OCI-LY7 (cell line): Measurements from ENCODE around the gene CNTN4.

ENCODE experiments used
- CTCF ChIP-seq: fragments of 200-600 bp; sonication (generic); conservative IDR thresholded peaks from 2 replicates; pipeline ENCODE4 v1.5.1; 2014; ENCODE audit warnings: mild to moderate bottlenecking, antibody characterized with exemption, low read length, moderate library complexity, mixed read lengths
- EZH2phosphoT487 ChIP-seq: fragments of 200-600 bp; sonication (generic); IDR thresholded peaks from 2 replicates; pipeline ENCODE4 v1.6.1; 2018; ENCODE audit warnings: low read depth, borderline replicate concordance, mild to moderate bottlenecking, mixed run types, antibody characterized with exemption, low read length, moderate library complexity, mixed read lengths

DNA sequence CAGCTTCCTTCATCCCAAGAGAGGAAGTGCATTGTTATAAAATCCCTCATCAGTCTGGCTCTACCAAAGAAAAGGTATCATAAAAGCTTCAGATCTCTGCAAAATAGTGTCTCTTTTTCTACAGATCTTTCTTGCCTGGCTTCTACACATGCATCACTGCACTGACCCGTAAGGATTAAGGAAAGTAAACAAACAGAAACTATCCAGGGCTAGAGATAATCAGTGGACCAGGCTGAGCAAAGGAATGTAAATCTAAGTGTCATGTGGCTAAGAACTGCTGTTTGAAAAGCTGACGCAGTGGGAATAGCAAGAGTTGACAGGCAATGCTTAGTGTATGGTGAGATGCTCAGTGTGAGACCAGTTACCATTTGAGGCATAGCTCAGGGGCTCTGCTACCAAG, 671.8 kb downstream of the CNTN4 start:
- no peak for TF ChIP-seq CTCF
- TF ChIP-seq EZH2phosphoT487, result no peak
